ENCODE data around the gene TOX2.
A peak's percentile ranks its signal among the peaks of the same experiment; 100 is the strongest.
"Not testable (repeated sequence)": the region's sequence is repeated elsewhere in the genome, so short reads cannot be mapped to it uniquely, and the experiment has no call there.

Gene TOX2

DNA sequence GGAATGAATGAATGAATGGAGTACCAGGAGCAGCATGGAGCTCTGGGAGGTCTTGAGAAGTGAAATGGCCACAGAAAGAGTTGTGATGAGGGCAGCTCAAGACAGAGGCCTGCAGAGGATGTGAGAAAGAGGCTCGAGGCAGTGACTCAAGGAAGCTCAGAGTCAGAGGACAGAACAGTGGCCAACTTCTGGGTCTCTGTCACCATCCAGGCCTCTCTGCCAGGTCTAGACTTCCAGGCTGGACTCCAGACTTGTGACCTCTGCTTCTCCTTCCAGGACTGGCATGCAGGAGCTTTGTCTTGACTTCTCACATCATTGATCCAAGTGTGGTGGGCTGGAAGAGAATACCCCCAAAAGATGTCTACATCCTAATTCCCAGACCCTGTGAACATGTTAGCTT, 119.8 kb downstream of the TOX2 start:
- no peak for DNase-seq

DNA sequence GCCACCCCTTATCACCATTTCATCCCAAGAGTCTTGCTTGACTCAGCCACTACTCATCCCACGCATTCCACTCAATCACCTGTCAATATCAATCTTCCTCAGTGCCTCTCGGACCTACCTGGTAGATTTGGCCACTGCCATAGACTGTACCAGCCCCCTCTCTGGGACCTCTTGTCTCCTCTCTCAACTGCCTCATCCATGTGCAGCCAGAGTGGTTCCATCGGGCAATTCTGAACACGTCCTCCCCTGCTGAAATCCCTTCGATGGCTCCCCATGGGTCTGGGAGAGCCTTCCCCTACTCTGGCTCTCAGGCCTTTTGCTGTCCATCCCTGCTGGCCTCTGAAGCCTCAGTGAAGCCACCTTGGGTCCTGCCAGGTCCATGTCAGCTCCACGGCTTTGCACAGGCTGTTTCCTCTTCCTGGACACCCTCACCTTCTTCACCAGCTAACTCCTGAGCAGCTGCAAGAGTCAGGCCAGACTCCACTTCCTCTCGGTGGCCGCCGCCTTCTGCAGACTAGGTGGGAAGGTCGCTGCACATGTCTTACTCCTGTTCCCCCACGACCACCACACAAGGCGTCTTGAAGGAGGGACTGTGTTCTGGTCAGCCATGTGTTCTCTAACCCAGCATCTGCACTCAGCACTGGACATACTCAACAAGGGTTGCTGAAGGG, 120.4 kb downstream of the TOX2 start:
- DNase-seq, result no peak

DNA sequence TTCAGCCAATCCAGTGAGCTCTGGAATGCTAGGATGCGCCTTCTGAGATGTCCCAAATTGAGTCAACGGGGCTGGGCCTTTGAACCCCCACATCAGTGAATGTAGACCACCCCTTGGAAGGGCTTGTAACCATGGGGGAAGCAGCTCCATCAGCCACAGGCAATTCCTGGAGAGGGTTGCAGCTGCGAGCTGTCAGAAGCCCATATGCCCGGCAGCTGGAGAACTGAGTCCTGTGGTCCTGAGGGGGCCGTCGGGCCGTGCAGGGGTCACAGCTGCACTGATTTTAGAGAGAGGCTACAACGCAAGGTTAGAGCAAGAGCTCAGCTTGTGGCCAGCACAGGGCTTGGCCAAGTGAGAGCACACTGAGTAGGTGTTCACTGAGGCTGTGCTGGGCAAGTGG, 121.3 kb downstream of the TOX2 start:
- DNase-seq, result no peak

DNA sequence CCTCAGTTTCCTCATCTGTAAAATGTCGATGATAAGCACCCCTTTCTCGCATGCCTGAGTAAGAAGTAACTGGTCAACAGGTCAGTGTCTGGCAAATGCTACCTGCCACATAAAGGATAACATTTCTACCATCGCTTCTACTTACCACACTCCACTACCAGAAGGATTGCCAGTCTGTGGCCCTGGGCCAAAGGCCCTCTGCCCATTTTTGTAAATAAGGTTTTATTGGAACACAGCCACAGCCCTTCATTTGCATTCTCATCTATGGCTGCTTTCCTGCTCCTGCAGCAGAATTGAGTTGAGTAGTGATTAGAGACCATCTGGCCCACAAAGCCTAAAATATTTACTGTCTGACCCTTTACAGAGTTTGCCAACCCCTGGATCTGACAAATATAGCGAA, 121.8 kb downstream of the TOX2 start:
- DNase-seq, result no peak

DNA sequence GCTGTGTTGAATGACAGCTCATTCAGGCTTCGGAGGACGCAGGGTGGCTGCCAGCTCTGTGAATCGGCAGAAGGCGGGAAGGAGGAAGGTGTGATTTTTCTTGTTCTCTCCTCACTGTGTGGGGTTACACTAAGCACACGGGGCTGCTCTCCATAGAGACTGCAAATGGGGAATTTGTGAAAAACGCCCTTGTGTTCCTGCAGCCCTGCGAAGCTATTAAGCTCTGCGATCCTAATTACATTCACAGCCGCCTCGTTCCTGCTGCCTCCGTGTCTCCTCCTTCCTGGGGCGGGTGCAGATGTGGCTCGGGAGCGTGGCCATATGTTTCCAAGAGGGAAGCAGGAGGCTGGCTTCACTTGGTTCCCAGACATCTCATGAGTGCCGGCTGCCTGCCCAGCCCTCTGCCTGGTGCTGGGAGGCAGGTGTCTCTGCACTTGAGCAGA, 124.0 kb downstream of the TOX2 start:
- peak; percentile 72 for DNase-seq

DNA sequence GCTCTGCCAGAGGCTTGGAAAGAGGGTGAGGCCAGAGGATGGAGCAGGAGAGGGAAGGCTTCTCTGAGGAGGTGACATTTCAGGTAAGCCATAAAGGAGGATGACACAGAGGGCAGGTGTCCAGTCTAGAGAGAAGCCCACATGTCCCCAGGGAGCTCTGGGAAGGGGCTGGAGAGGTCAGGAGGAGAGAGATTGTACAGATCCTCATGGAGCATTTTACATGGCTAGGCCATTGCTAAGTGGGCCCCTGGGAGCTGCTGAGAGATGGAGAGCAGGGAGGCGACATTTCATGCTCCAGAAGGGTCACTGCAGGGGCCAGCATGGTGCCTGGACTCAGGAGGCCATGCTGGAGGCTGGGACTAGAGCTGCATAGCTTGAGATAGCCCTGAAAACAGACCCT, 124.5 kb downstream of the TOX2 start:
- no peak for DNase-seq

DNA sequence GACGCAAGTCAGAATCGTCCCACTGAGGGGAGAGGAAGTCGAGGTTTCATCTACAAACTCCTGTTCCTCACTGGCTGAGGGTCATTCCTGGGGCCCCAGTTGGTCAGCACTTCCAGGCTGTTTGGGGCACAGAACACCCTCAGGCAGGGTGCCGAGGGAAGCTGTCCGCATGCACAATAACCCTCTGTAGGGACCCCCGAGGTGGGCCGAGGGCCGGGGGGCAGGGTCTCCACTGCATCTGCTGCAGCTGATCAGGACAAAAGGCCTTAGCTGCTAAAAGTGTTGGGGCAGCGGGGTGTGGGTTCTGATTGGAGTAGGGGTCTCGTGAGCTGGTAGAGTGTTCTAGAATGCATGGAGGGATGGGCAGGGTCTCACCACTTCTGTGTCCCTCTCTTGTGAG, 125.1 kb downstream of the TOX2 start:
- DNase-seq, result no peak

DNA sequence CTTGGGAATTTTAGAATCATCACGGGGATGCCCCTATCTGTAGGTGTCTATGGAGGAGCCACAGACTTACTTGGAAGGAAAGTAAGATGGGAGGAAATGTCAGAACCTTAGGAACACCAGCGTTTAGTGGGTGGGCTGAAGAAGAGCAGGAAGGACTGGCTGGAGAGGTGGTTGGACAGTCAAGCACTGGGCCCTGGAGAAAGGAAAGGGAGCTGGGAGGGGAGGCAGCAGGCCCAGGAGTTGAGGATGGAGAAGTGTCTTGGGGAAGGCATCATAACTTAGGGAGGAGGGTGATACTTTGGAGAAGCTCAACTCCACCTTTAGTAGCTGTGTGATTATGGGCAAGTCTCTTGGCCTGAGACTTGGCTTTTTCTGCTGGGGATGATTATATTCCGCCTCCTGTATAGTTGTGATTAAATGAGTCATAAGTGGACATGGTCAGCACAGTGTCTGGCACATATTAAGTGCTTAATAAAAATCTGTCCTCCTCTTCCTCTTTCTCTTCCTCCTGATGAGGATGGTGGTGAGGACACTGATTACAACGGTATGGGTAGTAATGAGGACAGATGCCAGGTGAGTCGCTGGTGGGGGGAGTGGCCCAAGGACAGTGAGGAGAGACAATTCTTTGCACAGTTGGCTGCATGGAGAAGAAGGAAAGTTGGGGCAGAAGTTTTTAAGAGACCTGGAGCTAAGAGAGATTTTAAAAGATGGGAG, 125.7 kb downstream of the TOX2 start:
- no peak for DNase-seq

DNA sequence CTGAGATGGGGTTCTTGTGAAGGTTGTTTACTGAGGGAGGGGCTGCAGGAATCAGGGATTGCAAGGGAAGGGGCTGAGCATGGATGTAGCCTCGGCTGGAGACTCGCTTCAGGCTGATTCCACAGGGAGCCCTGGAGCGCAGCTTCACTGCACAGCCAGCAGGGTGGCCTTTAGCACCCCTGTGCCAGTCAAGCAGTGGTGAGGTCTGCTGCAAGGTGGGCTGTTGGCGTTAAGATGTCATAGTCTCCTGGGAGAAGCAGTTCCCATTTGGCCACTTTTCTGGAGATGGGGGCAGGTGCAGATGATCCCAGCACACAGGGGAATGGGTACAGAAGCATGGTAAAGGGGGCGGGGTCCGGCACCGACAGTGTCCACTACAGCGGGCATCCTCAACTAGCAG, 126.3 kb downstream of the TOX2 start:
- no peak for DNase-seq

DNA sequence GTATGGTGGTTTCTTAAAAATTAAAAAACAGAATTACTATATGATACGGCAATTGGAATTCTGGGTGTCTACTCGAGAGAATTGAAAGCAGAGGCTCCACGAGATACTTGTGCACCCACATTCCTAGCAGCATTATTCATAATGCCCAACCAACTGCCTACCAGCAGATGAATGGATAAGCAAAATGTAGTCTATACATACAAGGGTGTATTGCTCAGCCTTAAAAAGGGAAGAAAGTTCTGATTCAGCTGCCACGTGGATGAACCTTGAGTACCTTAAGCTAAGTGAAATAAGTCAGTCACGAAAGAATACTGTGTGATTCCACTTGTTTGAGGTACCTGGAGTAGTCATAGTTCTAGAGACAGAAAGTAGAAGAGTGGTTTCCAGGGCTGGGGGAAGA, 130.1 kb downstream of the TOX2 start:
- DNase-seq, result not testable (repeated sequence)

DNA sequence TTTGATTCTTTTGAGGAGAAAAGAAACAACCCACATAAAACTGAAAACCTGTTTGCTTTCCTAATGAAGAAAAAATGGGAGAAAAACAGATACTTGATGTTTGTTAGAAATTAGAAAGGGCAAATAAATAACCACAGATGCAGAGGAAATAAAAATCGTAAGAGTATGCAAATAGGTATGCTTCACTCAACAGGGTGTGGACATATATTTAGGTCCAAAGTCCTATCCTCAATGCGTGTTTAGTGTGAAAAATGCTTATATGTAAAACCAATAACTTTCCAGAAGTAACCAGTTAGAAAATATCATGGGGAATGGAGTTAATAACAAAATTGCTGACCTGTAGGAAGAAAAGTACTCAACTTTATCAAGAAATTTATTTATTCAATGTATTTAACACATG, 135.7 kb downstream of the TOX2 start:
- no peak for DNase-seq

DNA sequence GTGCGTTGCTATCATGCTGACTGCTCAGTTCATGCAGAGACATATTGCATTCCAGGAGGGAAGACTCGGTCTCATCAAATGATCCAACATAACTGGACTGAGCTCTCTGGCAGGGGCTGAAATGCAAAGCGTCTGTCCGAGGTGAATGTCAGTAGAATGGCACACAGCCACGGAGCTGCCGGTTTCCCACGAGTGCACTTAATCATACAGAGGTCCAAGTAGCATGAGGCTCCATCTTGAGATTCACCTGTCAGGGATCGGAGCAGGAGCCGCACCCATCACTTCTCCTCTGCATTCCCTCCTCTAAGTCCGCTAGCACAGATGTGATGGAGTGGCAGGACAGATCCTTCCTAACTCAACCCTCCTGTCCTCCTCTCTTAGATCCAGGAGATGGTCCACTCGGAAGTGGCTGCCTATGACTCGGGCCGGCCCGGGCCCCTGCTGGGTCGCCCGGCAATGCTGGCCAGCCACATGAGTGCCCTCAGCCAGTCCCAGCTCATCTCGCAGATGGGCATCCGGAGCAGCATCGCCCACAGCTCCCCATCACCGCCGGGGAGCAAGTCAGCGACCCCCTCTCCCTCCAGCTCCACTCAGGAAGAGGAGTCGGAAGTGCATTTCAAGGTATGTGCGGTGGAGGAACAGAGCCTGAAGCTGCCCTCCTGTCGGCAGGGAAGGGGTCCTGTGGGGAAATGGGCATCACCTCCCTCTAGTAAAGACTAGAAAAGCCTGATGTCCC, 136.4 kb downstream of the TOX2 start:
- DNase-seq, result no peak

DNA sequence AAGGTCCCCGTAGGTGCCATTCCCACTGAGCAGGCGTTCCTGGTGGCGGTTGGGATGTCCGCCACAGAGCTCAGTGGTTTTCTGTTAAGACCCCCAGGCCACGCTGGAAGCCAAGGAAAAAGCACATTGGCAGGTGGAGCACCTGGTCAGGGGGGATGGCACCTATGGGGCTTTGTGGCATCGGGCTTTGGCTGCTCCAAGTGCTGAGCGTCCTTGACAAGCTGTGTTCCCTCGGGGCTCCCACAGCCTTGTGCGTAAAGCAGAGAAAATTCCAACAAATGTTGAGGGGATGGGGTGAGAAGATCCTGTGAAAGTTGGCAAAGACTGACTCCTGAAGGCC, 137.0 kb downstream of the TOX2 start:
- DNase-seq, result no peak

DNA sequence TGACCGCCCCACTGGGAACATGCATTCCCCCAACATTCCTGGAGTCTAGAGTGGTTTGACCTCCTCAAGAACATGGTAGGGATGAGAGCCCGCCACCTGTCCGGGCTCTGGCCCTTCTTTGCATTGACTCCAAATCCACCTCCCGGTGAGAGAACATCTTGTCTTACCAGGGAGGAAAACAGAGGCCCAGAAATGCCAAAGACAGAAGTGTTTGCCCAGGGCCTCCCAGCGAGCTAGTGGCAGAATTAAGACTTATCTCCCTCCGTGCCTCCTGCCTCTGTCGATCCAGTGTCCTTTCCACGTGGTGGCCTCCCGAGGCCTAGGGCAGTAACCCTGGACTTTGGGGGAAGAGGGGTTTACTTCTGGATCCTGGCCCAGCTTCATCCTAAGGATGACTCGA, 137.5 kb downstream of the TOX2 start:
- no peak for DNase-seq

DNA sequence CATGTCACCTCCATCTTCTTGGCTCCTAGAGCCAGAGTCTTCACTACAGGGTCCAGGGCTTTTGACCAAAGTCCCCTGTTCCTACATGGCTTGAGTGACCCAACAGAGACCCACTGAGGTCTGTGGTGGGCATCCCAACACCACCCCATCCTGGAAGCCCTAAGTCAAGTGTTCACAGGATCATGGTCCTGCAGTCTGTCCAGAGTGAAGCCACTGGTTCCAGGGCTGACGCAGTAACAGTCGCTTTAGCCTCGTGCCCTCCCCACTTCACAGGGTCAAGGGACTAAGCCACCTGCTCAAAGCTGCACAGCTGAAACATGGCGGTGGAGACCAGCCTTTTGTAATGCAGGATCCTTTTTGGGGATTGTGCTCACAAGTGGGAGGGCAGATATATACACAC, 138.4 kb downstream of the TOX2 start:
- DNase-seq, result no peak

DNA sequence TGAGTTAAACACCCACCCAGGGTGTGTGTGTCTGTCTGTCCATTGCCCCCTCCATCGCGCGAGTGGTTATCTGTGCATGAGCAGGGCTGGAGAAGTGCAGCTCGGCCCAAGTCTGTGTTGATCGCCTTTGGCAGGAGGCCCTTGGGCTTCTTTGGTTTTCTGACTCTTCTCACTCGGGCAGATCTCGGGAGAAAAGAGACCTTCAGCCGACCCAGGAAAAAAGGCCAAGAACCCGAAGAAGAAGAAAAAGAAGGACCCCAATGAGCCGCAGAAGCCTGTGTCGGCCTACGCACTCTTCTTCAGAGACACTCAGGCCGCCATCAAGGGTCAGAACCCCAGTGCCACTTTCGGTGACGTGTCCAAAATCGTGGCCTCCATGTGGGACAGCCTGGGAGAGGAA, 139.5 kb downstream of the TOX2 start:
- DNase-seq, result no peak

DNA sequence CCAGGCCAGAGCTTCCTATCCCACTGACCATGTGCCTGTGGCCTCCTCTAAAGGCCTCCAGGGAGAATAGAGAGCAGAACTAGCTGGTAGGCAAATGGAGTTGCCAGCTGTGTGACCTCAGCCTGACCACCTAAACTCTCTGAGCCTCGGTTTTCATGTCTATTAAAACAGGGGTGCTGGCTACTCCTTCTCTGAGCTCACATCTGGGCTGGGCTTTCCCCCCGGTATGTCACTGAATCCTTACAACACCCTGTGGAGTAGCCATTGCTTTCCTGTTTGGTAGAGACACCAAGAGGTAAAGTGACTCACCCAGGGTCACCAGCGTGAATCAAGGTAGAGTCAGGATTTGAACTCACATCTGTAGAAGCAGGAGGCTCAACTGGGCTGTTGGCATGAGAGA, 140.2 kb downstream of the TOX2 start:
- DNase-seq, result no peak

DNA sequence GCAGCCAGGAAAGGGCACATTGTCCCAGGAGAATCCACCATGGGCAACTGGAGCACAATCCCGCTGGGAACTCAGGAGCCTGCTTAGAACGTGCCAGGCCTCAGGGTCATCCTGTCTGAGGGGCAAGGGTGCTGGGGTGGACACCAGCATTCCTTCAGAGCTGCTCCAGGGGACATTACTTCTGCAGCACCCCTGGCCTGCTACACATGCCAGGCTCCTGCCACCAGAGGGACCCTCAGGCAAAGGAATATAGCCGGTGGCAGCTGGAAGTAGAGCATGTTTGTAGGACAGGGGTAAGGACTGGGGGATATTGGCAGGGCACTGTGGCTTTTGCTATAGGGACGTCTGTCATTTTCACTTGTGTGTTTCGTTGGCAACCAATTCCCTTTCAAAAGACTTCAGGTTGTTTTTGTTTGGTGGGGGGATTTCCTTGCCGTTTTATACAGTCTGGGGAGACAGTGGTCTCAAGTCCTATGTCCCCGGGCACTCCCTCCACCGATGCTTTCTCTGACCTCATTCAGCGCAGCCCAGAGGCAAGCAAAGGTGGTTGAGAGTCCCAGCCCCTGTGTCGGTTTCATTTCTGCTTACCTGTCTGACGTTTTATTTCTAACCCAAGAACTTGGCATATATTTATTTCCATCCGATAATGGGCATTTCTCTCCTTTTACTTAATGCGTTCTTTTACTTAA, 141.5 kb downstream of the TOX2 start:
- DNase-seq, result peak; percentile 53

DNA sequence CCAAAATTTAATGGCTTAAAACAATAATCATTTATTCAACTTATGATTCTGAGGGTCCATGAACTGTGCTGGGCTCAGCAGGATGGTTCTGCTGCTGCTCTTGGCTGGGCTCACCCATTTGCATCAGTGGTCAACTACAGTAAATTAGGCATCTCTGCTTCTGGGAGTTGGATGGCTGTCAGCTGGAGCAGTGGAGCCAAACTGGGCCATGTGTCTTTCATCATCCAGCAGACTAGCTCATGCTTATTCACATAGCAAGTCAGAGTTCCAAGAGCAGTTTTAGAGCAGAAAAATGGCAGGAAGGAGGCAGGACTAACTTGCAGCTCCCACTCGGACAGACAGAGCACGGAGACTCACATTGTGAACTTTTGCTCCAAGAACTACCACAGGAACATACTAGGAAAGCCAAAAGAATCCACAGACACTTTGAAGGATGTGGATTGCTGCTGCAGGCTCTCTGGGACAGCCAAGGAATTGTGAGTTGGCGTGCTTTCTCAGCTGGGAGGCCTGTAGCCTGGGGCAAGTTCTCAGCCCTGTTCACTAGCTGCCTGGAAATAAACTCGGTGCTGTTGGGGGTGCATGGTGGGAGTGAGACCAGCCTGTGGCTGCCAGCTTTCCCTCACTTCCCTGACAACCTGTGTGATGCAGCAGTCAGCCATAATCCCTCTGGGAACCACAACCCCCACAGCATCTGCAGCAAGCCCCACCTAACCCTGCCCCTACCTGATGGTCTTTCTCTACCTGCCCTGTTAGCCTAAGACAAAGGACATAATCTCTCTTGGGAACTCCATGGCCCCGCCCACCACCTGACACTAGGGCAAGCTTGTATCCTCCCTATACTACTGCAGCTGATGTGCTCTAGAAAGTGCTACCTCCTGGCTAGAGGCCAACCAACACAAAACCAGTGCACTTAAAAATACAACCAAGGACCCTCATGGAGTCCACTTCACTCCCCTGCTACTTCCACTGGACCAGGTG, 143.3 kb downstream of the TOX2 start:
- no peak for DNase-seq

DNA sequence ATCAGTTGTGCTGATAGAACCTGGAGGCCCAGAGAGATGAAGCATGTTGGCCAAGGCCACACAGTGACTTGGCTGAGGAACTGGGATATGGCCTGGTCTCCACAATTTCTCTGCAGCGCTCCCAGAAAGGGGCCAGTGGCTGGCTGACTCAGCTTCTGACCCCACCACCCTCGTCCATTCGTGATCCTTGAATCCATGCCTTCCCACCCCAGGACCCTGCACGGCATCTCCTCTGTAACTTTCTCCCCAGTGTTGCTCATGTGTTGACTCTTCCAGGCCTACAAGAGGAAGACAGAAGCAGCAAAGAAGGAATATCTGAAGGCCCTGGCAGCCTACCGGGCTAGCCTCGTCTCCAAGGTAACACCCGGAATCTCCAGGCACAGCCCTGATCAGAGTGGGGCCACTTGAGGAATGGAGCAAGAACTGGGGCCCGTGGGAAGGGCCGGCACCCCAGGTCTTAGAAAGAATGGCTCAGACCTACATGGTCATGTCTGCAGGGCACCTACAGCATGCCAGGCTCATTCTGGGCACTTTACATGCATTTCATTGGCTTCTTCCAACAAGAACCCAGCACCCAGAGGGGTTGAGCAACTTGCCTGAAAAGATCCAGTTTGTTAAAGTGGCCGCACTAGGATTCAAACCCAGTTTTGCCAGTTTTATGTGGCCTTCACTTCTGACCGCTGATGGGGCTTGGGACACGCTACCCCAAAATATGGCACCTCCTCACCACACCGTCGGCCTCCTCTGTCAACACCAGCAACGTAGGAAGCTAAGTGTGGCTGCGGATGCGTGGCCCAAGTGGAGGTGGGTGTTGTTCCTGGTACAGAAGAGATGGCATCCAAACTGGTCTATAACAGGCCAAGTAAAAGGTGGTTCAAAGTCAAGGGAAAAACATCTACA, 150.1 kb downstream of the TOX2 start:
- no peak for DNase-seq
